CMK (cell line): Measurements from ENCODE around the gene WARS2.

Experiments
- DNase-seq: peaks from one replicate; pipeline ENCODE4 v3.0.0-alpha.2; 2010; ENCODE audit warnings: low read depth

The WARS2 gene

DNA sequence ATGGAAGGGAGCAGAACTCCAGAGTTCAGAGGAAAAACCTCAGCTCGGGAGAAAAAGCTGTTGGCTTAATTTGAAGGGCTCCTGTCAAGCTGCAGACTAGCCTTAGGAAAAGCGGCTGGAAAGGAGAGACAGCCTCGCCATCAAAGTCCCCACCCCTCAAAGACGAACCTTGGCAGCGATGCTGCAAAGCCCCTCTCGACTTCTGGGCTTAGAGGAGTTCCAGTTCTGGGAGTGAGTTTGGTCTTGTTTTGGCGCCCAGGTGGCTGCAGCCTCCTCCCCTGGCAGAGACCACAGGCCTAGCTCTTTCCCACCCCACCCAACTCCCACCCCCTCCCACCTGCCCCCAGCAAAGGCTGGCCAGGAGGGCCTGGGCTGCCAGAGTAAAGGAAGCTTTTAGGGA, 143.2 kb downstream of the WARS2 start:
- no peak for DNase-seq

DNA sequence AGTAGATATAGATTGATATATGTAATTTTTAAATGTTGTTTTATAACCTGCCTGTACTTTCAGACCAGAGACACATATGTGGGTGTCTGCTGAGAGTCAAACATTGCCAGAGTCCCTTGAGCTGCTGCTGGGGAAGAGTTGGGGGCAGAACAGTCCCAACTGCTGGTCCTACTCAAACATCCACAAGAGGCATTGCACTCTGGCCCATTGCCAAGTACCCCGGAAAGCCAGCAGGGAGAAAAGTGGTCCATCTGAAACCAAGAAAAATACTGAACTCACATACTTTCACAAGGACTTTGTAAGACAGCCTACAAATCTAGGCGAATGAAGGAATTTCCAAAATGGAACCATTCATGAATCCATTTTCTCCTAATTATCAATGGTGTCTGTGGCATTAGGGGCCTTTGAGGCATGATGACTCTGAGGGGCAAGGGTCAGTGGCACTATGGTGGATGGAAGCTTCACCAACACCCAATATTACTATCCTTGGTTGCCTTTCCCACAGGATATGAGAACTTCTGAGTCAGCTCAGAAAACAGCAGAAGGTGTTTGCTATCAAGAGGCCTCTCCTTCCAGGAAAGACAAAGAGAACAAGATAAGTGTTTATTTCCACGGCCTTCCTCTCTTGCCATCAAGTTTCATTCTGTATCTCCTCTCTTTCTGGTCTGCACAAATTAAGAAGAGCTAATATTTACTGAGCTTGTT, 145.0 kb downstream of the WARS2 start:
- DNase-seq = no peak

DNA sequence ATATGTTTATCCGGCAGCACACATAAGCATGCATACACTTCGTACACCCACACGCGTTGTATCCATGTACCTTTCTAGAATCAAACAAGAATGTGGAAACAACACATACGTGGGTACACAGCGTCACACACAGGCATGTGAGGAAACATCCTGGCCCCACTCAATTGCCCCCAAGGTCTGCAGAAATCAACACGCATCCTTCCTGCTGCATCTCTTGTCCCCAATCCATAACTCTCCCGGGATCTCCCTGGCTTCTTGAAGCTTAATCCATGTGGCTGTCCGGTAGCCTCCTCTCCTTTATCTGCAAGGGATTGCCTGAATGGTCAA, 146.8 kb downstream of the WARS2 start:
- DNase-seq = no peak

DNA sequence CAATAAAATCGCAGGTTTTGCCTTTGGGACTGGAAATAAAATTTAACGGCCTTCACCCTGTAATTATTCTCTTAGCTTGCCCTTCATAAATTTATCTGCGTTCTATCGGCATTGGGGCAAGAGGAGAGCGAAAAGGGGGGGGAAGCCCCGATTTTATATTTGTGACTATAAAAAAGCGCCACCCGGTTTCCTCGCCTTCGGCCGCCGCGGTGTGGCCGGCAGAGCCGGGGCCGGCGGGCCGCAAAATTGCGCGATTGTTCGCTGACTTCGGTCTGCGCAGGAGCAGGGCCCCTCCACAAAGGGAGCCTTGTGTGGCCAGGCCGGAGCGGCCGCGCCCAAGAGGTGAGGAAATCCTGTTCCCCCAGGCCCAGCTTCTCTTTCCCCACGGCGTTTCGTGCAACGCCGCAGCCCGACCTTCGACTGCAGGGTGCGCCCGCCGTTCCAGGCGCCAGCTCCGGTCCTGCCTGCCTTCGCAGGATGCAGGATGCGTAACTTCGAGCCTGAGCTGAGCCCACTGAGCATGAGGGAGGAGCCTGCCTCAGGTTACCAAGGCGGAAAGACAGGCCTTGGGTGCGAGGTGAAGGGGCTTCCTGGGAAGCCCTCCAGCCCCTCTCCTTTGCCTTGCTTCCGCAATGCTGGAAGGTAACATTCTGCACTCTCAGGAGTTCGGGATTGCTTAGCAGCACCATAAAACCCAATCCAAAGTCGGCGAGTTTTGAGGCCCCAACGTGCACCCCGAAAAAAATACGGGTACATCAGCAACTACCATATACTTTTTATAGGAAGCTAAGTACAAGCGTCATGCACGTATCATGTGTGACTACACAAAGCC, 147.4 kb downstream of the WARS2 start:
- DNase-seq = no peak

DNA sequence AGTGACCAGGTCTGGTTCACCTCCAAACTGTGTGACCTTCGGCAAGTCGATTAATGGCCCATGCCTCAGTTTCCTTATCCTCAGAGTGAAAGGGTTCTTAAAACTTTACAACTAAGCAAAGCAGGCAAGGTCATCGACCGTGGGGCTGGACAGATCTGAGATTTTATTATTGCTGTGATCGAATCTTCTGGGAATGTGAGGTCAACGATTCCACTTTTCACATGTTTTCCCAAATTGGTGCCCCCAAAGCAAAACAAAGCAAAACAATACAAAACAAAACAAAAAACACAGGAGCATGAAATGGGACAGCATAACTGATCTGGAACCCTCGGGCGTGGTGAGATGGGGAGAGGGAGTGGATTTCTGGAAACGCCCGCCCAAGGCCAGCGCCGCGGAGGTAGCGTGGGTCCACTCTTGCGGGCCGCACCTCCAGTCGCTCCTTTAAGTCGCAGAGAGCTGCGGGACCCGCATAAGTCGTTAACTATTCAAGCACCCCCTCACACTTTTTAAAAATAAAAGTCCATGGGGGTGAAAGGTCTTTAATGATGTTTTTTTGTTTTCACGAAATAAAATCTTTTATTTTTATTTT, 148.1 kb downstream of the WARS2 start:
- no peak for DNase-seq

DNA sequence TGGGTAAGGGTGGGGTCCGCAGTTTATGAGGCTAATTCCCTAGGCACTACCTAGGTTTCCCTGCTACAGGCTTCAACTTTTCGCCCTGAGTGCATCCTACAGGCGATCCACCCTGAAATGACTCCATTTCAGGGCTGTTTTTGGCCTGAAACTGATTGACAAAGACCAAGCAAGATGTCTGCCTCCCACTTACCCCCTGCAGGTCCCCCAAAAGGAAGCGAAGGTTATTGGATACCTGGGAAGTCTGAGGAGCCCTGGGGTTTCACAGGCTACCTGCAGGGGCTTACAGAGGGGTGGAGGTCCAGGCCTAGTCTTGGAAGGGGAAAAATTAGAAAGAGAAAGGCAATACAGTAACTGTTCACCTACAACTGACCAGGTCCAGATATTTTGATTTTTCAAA, 149.0 kb downstream of the WARS2 start:
- DNase-seq = no peak

DNA sequence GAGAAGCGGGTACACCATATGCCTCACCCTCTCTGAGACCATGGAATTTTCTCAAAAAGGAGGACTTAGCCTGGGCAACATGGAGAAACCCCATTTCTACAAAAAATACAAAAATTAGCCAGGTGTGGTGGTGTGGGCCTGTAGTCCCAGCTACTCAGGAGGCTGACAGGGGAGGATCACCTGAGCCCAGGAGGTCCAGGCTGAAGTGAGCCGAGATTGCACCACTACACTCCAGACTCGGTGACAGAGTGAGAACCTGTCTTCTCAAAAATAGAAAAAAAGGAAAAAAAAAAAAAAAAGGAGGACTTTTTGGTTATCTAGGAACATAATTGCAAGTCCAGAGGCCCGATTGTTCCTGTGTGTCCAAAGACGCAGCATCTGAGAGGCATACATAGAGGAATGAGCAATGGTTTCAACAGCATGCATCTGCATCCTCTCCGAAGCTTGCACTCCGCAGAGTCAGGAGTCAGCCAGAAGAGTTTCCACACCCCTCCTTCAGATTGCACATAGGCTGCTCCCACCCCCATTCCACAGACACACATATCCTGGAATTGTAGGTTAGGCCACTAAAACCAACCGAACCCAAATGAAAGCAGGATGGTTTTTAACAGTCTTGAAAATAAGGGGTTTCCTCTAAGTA, 149.8 kb downstream of the WARS2 start:
- DNase-seq = no peak

DNA sequence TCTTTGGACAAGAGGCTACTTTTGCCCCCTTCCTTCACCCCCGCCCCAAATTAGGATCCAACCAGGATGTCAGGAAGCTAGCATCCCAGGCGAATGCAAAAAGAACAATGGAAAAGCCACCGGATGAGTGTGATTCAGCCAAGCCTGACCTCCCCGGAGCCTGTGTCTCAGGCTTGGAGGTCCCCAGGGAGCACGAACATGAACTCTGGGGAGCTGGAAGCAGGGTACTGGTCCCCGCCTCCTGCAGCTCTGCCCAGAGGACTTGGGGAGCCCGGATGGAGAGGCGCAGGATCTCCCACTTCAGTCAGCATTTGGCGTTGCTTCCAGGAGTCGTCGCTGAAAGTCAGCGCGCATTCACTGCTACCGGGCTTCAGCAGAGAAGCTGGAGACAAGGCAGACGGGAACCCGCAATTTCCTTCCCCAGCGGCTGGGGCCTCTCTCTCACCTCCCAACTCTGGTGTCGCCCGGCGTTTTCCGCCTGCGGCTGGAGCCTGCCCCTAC, 150.5 kb downstream of the WARS2 start:
- no peak for DNase-seq

DNA sequence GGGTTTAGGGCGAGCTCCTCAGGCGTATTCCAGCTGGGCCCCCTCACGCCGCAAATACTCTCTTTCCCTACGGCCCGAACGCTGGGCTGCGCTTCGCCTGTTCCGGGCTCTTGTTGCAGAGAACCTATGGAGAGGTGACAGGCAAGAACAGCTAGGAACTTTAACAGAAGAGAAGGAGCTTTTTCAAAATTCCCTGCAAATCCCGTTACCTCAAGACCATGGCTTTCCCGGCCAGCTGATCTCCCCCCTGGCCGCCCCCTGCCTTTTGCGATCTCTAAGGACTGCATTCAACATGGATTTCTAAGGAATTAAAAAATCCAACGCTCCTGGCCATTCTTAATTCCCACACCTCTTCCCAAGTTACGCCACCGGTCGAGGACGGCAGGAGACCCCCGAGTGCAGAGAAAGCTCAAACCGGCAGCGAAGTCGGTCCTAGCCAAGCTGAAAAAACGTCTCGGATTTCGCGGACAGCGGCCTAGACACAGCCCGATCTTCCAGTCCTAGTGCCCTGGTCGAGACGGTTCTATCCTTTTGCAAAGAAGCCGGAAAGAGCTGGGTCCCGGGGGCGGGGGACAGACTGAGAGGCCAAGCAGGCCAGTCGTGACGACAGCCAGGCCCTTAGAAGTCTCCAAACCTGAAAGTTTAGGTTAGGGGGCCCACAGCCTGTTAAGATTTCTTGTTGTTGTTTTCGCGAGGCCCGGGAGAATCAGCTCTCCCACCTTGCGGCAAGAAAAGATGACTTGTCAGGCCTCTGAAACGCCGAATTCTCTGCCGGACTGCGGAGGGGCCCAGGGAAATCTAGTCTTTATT, 151.2 kb downstream of the WARS2 start:
- no peak for DNase-seq

DNA sequence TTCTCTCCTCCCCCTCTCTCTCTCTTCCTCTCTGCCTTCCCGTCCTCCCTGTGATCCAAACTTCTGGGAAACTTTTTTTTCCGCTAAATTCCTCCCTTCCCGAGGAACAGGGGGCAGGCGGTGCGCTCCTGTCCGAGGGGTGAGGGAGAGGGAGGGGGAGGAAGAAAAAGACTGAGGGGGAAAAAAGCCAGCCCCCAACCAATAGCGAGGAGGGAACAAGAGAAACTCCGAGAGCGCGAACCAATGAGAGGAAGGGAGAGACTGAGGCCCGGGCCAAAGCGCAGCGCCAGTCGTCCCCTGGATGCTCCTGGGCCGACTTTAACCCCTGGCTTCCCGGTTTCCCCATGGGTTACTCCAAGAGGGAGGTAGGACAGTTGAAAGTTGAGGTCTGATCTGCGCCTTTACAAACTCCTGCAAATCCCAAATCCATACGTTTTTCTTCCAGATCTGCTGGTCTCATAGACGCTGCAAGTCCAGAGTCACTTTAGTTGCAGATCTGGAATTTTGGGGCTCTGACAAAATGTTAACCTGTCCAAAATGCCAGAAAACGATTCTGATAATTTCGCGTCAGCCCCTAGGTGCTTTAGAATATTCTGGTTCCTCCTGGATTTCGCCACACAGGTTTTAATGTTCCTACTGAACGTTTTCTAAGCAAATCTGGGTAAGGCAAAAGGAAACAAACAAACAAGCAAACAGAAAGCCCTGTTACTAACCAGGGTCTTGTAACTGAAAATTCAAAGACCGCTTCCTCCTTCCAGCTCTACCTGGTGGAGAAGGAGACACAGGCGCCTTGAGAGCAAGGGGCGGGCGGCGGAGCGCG, 152.1 kb downstream of the WARS2 start, which contains the start of gene TBX15:
TBX15 (minus strand) TSS at position 158 of the 820 bp plus-strand sequence. CDS start 548 bp downstream, outside the sequence.
- DNase-seq = no peak

DNA sequence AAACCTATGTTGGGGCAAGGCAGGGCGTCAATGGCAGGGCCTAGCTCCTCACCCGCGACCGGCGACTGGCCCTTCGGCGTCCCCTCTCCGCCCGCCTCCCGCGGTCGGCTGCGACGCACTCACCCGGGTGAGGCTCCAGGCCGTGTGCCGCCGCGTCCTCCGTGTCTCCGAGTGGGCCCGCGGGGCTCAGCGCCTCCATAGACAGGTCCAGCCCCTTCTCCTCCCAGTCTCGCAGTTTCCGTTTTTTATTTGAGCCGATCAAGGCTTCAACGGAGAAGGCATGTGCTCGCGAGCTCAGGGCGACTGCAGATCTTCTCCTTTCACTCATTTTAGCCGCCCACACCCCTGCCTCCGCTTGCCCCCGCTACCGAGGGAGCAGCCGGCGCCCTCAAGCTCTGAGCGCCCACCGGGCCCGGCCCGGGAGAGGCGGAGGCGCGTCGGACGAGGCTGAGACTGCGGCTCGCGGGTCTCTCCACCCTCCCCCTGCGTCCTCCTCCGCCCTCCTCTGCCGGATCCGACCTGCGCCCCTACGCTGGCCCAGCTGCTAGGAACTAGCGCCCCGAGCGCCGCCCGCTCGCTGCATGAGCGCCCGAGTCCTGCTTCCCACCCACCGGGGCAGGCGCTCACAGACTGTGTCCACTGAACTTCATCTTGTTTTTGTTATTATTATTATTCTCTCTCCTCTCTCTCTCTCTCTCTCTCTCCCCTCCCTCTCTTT, 152.8 kb downstream of the WARS2 start:
- DNase-seq = no peak

DNA sequence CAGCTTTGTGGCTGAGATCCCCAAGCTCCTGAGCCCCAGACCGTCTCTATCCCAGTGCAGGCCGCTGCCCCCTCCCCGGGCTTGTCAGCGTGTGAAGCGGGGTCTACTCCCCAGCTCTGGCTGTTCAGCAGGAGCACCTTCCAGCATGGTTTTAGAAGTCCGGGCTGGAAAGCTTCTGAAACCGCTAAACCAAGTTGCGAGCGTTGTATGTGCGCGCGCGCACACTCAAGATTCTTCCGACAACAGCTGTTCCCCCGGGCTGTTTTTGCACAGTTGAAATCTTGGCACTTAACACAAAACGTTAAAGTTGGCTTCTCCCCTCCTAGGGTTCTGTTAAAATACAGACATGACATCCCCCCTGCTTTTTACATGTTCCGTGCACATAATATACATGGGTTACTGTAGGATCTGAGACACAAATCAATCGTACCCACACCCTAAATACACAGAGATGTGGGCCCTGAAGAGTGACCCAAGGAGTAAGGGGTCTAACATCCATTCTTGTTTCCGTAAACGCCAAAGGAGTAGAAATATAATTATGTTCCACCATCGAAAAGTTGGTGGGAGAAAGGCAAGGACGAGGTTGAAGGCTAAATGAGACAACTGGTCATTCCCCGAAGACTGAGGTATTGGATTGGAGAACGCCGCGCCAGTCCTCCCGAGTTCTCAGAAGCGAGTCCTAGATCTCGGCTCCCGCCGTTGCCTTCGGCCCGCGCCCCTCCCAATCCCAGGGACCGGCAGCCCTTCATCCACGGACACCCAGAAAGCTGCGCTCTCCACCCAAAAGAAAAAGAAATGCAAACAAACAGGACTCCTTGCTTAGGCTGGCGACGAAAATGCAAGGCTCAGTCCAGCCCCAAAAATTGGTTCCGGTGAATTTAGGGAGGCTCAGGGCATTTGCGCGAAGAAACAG, 153.6 kb downstream of the WARS2 start:
- no peak for DNase-seq

DNA sequence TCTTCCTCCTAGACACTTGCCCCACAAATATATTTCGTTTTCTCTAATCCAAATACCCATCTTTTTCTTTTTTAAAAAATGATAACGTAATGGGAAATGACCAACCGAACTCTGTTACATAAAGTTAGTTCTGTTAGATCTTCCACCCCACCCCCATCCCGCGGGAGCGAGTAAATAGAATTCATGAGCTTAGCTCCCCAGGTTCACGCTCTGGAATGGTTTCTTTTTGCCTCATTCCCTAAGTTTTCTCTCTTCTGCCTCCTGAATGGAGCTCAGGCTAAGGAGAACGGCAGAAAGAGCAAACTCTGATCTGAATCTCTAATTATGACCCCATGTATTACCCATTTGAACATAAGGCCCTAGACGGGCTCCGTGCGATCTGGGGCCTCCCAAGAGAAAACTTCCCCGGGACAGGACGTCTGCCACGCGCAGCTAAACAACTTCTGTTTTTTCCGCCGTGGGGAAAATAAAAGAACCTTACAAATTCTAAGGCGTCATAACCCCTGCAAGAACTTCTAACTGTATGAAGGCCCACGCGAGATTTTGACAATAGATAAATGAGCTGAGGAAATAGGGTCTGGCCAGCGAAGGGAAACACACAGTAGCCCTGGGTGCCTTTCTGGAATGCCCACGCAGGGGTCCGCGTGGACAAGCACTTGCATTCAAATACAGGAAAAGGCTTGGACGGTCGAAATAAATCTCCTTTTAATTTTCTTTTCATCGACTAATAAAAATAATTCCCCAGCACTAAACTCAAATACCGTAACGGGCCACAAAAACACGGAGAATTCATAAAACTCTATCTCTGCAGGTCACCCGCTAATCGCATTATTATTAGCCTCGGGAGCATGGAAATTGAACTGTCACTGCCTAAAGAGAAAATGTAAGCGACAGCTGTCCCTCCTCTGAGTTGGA, 154.6 kb downstream of the WARS2 start:
- DNase-seq = no peak

DNA sequence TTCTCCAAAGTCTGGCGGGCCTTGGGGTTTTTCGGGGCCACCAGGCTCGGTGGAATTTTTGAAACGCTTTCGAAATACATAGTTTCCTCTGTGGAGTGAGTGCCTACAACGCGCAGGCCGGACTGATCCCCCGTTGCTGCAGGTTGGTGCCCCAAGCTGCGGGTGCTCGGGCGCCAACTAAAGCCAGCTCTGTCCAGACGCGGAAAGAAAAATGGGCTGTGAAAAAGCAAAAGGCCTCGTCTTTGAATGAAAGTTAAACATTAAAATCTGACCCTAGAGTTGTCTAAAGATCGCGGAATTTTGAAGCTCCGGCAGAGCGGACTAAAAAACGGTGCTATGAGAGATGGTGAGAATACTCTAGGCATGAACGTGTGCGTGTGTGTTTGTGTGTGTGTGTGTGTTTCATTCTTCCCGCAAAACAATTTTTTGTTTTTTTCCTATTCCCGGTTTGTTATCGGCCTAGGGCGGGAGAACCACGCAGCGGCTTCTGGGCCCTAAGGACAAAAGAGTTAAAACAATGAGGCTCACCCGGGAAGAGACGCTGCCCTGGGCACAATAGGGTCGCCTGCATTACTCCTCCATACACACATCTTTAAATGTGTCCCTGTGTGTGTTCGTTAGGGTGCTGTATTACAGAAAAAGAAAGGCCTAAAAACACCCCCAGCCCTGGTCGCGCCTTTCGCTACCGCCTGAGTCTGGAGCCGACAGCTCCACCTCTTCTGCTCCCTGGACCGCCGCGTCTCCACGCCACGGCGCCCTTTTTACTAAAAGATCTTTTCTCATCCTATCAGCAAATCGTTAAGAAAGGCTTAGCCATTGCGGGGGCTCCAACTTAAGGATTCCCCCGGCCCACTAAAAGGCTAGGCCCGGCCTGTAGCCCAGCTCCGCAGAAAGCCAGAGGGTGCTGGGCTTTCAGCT, 155.5 kb downstream of the WARS2 start:
- no peak for DNase-seq

DNA sequence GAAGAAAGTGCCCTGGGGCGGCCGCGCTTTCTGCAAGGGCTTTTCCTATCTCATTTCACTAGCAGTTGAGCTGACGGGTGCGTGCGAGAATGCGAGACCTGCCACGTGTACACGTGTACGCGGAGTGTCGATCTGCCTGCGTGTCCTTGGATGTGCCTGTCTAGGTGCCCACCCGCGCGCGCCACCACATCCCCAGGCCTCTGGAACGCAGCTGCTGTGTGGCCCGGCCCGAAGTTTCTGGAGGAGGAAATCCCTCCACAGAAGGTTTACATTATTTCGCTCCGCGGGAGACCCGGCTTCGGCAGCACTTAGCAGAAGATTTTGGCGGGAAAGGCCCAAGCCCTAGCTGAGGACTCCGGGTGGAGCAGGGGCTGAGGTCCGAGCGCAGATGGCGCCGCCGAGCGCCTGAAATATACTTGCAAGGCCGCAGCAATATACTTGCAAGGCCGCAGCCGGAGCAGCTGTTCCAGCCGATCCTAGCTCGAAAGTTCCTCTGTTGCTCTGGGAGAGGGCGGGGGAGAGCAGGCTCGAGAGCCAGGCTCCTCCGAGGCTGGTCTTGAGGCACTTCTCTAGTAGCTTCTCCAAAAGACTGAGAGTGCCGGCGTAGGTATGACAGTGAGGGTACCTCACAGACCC, 156.2 kb downstream of the WARS2 start:
- no peak for DNase-seq

DNA sequence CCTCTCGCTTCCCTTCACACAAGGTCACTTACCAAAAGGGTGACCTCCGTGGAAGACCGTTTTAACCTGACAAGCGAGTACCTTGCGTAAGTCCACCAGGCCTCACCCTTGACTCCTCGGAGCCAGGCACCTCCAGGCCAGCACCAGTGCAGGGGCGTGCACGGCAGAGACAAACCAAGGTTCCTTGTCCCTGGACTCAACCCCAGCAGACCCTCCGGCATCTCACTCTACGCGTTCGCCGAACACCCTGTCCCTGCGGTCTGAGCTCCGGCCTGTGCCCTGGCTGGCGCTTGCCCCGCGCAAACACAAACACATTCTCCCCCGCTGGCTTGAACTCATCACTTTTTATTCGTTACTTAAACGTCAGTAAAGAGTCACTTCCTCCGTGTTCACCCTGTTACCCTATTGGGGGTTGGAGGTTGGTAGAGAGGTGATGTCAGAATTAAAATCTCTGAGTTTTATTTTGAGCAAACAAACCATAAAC, 156.9 kb downstream of the WARS2 start:
- DNase-seq = no peak
